ENCODE results near the gene POGK. TPM values are rescaled to one million over a fixed set of nuclear protein-coding genes. Genes with fewer than 3 reads are reported as not detected.
"Not testable (repeated sequence)": the region's sequence is repeated elsewhere in the genome, so short reads cannot be mapped to it uniquely, and the experiment has no call there.

The POGK gene
- total RNA-seq, 1 donor from 2014 or later = 35.2 TPM

DNA sequence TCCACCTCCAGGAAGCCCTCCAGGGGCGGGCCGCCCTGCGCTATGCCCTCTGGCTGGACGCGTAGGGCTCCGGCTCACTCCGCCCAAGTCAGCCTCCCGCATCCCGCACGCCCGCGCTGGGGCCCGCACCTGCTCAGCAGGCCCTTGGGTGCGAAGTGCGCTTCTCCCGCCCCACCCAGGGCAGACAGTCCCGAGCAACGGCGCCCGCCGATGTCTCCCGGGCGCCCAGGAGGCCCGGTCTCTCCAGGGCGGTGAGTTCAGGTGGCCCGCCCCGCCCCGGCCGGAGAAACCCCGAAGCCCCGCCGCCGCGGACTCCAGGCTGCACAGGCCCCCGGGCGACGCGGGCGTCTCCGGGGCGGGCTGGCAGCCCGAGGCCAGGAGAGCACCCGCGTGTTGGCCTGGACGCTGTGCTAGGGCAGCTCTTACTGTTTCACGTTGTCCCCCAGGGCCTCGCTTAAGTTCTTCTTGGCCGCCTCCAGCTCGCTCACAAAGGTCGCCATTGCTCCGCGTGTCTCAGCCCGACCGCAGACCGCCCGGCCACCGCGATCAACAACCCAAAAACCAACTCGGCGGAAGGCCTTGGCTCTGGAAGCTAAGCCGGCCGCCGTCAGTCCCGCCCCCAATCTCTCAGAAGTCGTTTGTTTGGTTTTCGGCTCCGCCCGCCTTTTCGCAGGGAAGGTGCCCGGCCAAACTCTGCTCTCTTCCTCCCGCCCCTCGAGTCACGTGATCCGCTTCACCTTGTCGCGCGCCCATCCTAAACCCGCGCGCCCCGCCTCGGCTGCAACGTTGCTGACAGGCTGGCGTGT lies 36.7 kb downstream of the POGK start, which contains the start of gene TADA1:
TADA1 (minus strand) TSS at position 531 of the 806 bp plus-strand sequence; CDS start at position 500, 31 bp downstream.
- DNase-seq (ENCODE audit: low spot score) = peak; percentile 100
- peak within 1 kb of the TSS; percentile 92 for H3K4me3 Mint-ChIP-seq (ENCODE audit: unreplicated experiment)
- TF ChIP-seq, protein P1, sequence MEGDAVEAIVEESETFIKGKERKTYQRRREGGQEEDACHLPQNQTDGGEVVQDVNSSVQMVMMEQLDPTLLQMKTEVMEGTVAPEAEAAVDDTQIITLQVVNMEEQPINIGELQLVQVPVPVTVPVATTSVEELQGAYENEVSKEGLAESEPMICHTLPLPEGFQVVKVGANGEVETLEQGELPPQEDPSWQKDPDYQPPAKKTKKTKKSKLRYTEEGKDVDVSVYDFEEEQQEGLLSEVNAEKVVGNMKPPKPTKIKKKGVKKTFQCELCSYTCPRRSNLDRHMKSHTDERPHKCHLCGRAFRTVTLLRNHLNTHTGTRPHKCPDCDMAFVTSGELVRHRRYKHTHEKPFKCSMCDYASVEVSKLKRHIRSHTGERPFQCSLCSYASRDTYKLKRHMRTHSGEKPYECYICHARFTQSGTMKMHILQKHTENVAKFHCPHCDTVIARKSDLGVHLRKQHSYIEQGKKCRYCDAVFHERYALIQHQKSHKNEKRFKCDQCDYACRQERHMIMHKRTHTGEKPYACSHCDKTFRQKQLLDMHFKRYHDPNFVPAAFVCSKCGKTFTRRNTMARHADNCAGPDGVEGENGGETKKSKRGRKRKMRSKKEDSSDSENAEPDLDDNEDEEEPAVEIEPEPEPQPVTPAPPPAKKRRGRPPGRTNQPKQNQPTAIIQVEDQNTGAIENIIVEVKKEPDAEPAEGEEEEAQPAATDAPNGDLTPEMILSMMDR (IDR thresholded peaks at IDR 0.05) = no peak
- peaks cover 34% of the 10 kb centered on the region for H3K4me1 Mint-ChIP-seq (ENCODE audit: low read depth)
- H3K27me3 Mint-ChIP-seq (ENCODE audit: low read depth) = no peaks in the 10 kb centered on the region
- no peaks in the 10 kb centered on the region for H3K9me3 Mint-ChIP-seq (ENCODE audit: low read depth)
- peaks cover 2% of the 10 kb centered on the region for H3K36me3 Mint-ChIP-seq (ENCODE audit: low read depth)
- peak within 1 kb of the TSS; percentile 97 for H3K27ac Mint-ChIP-seq (ENCODE audit: unreplicated experiment)

DNA sequence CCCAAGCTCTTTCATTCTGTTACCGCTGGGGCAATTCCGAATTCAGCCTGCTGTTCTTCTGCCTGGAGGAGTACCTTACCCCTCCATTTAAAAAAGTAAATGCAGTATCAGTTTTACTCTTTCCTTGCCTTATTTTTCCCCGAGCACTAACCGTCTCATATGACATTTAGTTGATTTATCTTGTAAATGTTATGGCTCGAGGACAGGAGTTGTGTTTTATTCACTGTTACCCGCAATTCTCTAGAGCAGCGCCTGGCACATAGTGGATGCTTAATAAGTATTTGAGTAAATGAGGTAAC lies 37.2 kb downstream of the POGK start:
- Mint-ChIP-seq H3K27me3 (ENCODE audit: low read depth) (peaks cover 1% of the 10 kb centered on the region), H3K9me3 (ENCODE audit: low read depth) (no peaks in the 10 kb centered on the region)

DNA sequence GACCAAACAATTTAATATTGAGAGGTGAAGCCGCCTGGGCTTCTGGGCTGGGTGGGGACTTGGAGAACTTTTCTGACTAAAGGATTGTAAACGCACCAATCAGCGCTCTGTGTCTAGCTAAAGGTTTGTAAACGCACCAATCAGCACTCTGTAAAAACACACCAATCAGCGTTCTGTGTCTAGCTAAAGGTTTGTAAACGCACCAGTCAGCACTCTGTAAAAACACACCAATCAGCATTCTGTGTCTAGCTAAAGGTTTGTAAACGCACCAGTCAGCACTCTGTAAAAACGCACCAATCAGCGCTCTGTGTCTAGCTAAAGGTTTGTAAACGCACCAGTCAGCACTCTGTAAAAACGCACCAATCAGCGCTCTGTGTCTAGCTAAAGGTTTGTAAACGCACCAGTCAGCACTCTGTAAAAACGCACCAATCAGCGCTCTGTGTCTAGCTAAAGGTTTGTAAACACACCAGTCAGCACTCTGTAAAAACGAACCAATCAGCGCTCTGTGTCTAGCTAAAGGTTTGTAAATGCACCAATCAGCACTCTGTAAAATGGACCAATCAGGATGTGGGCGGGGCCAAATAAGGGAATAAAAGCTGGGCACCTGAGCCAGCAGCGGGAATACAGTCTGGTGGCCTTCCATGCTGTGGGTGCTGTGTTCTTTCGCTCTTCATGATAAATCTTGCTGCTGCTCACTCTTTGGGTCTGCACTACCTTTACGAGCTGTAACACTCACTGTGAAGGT lies 39.1 kb downstream of the POGK start:
- not testable (repeated sequence) for H3K36me3 Mint-ChIP-seq (ENCODE audit: low read depth); H3K27ac Mint-ChIP-seq (ENCODE audit: unreplicated experiment); H3K27me3 Mint-ChIP-seq (ENCODE audit: low read depth); H3K9me3 Mint-ChIP-seq (ENCODE audit: low read depth); DNase-seq (ENCODE audit: low spot score); H3K4me3 Mint-ChIP-seq (ENCODE audit: unreplicated experiment)
- H3K4me1 Mint-ChIP-seq (ENCODE audit: low read depth) = peaks cover 23% of the 10 kb centered on the region

More for the DNA sequence above, 37.2 kb downstream of the POGK start:
- DNase-seq (ENCODE audit: low spot score) = no peak
- TF ChIP-seq, protein P1 (IDR thresholded peaks at IDR 0.05) = peak; percentile 54
- H3K4me1 Mint-ChIP-seq (ENCODE audit: low read depth) = peaks cover 29% of the 10 kb centered on the region
- H3K4me3 Mint-ChIP-seq (ENCODE audit: unreplicated experiment) = peak overlapping the region; percentile 92
- H3K27ac Mint-ChIP-seq (ENCODE audit: unreplicated experiment) = peak overlapping the region; percentile 97
- peaks cover 2% of the 10 kb centered on the region for H3K36me3 Mint-ChIP-seq (ENCODE audit: low read depth)

DNA sequence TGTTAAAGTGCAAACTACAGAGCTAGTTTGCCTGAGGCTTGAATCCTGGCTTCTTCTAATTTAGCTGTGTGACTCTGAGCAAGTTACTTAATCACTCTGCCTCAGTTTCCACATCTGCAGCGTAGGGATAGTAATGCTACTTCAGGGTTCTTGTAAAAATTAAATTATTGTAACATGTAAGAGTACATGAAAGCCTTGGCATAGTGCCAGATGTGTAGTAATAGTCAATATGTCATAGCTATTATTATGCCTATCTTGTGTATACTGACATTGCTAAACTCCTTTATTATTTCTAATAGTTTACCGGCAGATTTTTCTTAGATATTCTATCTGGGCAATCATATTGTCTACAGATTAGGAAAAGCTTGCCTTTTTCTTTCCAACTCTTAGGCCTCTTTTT lies 43.6 kb downstream of the POGK start:
- Mint-ChIP-seq H3K36me3 (ENCODE audit: low read depth) (peaks cover 2% of the 10 kb centered on the region), H3K9me3 (ENCODE audit: low read depth) (no peaks in the 10 kb centered on the region), H3K4me1 (ENCODE audit: low read depth) (no peaks in the 10 kb centered on the region), H3K27ac (ENCODE audit: unreplicated experiment) (no peak overlapping the region), H3K27me3 (ENCODE audit: low read depth) (peaks cover 35% of the 10 kb centered on the region), H3K4me3 (ENCODE audit: unreplicated experiment) (no peak overlapping the region)
- TF ChIP-seq, protein P1 (IDR thresholded peaks at IDR 0.05) = no peak
- no peak for DNase-seq (ENCODE audit: low spot score)

DNA sequence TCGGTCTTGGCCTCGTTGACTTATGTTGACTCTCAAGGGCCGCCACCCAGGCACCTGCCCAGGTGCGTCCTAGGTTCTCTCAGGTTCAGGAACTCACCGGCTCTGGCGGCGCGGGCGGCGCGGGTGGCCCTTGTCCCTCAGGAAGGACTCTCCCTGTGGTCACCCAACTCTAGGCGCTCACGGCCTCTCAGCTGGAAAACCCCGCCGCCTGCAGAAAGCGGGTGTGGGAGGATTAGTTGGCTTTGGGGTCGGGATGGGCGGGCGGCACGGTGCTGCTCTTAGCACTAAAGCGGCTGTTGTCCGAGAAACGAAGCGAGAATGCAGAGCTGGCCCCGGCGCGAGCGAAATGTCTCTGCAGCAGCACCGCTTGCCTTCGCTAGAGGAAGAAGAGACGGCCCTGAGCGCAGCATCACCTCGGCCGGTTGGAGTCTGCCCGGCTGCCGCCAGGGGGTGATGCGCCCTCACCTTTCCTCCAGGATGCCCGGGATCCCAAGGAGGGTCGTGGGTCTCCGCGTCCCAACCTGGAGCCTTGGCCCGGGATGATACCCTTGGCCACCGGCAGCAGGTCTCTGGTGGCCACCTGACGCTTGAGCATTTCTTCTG lies 44.9 kb downstream of the POGK start:
- Mint-ChIP-seq H3K4me3 (ENCODE audit: unreplicated experiment) (no peak overlapping the region), H3K36me3 (ENCODE audit: low read depth) (peaks cover 2% of the 10 kb centered on the region)
- DNase-seq (ENCODE audit: low spot score) = no peak

More for the DNA sequence above, 44.9 kb downstream of the POGK start:
- no peaks in the 10 kb centered on the region for H3K9me3 Mint-ChIP-seq (ENCODE audit: low read depth)
- H3K4me1 Mint-ChIP-seq (ENCODE audit: low read depth) = no peaks in the 10 kb centered on the region
- H3K27ac Mint-ChIP-seq (ENCODE audit: unreplicated experiment) = no peak overlapping the region
- TF ChIP-seq, protein P1 (IDR thresholded peaks at IDR 0.05) = peak; percentile 81
- peaks cover 38% of the 10 kb centered on the region for H3K27me3 Mint-ChIP-seq (ENCODE audit: low read depth)
